Measurements from ENCODE around the gene DEPDC7. TPM values are rescaled to one million over a fixed set of nuclear protein-coding genes. Genes with fewer than 3 reads are reported as not detected.

Gene DEPDC7
- total RNA-seq, 1 experiment from 2014 or later, result 4.4 TPM

- H3K9ac ChIP-seq (ENCODE audit: extremely low read depth, insufficient read length, low read length), result no peak overlapping the region
- no peaks in the 10 kb centered on the region for H3K23me2 ChIP-seq (ENCODE audit: insufficient read length, low read depth, low read length, poor library complexity, severe bottlenecking)
- H3K4ac ChIP-seq (ENCODE audit: low read depth, low read length), result no peak overlapping the region
- H3K79me2 ChIP-seq (ENCODE audit: insufficient read depth, low read length), result no peaks in the 10 kb centered on the region
- H2BK12ac ChIP-seq (ENCODE audit: insufficient read length, low read depth, low read length), result no peak overlapping the region
- H4K20me1 ChIP-seq (ENCODE audit: control insufficient read depth, insufficient read depth, insufficient read length), result no peaks in the 10 kb centered on the region
- no peak overlapping the region for H4K8ac ChIP-seq (replicated peaks; ENCODE audit: insufficient read length, low read depth, low read length)
- Mint-ChIP-seq H3K4me3 (no peak overlapping the region), H3K27me3 (ENCODE audit: low read depth) (no peaks in the 10 kb centered on the region), H3K4me1 (peaks cover 7 to 12% of the 10 kb centered on the region in 2 experiments), H3K27ac (no peak overlapping the region), H3K36me3 (ENCODE audit: insufficient read depth in 1 of 3, low read depth in 3 of 3) (peaks cover 14 to 49% (median 43%) of the 10 kb centered on the region in 3 experiments; a peak in 6 of 7 replicates), H3K9me3 (no peaks in the 10 kb centered on the region)
- DNase-seq, result no peak
- H3K9me3 ChIP-seq (ENCODE audit: control insufficient read depth, low read depth, low read length), result no peaks in the 10 kb centered on the region
- no peaks in the 10 kb centered on the region; the same call in 1 of the 2 replicates for H3K4me1 ChIP-seq (ENCODE audit: insufficient read depth, low read length)
- TF ChIP-seq CTCF (conservative IDR thresholded peaks at IDR 0.05), result no peak
- H2BK20ac ChIP-seq (ENCODE audit: low read depth, low read length, poor library complexity, severe bottlenecking), result no peak overlapping the region
- H3K14ac ChIP-seq (ENCODE audit: insufficient read depth, low read length), result no peak overlapping the region
- no peak overlapping the region for H2BK5ac ChIP-seq (ENCODE audit: insufficient read length, low read length)
- no peak overlapping the region for H3K27ac ChIP-seq (ENCODE audit: insufficient read length, low read depth, low read length)
- no peak overlapping the region for H2BK15ac ChIP-seq (ENCODE audit: low read depth, low read length)
- no peaks in the 10 kb centered on the region for H3K27me3 ChIP-seq (ENCODE audit: insufficient read depth, low read length)
- H4K5ac ChIP-seq (ENCODE audit: insufficient read length, low read depth, low read length), result no peak overlapping the region
- no peak overlapping the region for H3K4me2 ChIP-seq (ENCODE audit: insufficient read depth, insufficient read length, low read length)
- no peak overlapping the region for H3K23ac ChIP-seq (ENCODE audit: insufficient read length, low read depth, low read length)
- H3K18ac ChIP-seq (ENCODE audit: insufficient read length, low read depth, low read length), result no peak overlapping the region
- H2BK120ac ChIP-seq (ENCODE audit: low read depth, low read length, poor library complexity, severe bottlenecking), result no peak overlapping the region
- no peak overlapping the region for H3T11ph ChIP-seq (ENCODE audit: low read length)
- H2AK5ac ChIP-seq (ENCODE audit: insufficient read length, low read length), result no peak overlapping the region
- no peak overlapping the region for H3K56ac ChIP-seq (ENCODE audit: insufficient read length, low read depth, low read length)
- no CpG with 5 or more reads among the region's 1 CpG for WGBS (ENCODE audit: extremely low coverage, insufficient read length, low lambda C conversion rate)
- no peak overlapping the region for H2AFZ ChIP-seq (ENCODE audit: low read length)
- no peaks in the 10 kb centered on the region for H3K79me1 ChIP-seq (ENCODE audit: insufficient read depth, low read depth, low read length, poor library complexity, severe bottlenecking)
- H4K91ac ChIP-seq (ENCODE audit: insufficient read length, low read depth, low read length), result no peak overlapping the region
These were observed 41.6 kb downstream of the DEPDC7 start for GRCh38 chr11:33057284-33057683.

Data from H9 (cell line).